CD4-positive, alpha-beta T cell treated with Interleukin-21 for 1 hour (primary cell): Measurements from ENCODE around the gene IL1RAP.
"Not testable (repeated sequence)": the region's sequence is repeated elsewhere in the genome, so short reads cannot be mapped to it uniquely, and the experiment has no call there.

Source experiments
- DNase-seq: peaks from one replicate; pipeline ENCODE4 v3.0.0-alpha.2; 2020

IL1RAP gene, protein sequence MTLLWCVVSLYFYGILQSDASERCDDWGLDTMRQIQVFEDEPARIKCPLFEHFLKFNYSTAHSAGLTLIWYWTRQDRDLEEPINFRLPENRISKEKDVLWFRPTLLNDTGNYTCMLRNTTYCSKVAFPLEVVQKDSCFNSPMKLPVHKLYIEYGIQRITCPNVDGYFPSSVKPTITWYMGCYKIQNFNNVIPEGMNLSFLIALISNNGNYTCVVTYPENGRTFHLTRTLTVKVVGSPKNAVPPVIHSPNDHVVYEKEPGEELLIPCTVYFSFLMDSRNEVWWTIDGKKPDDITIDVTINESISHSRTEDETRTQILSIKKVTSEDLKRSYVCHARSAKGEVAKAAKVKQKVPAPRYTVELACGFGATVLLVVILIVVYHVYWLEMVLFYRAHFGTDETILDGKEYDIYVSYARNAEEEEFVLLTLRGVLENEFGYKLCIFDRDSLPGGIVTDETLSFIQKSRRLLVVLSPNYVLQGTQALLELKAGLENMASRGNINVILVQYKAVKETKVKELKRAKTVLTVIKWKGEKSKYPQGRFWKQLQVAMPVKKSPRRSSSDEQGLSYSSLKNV

GRCh38 chr3:190513409-190514370 is at the start of gene IL1RAP:
Gene IL1RAP, plus strand, starts transcription at chr3:190514085. Its CDS starts 50,205 bp downstream, at chr3:190564290.
- DNase-seq = peak; percentile 87

GRCh38 chr3:190467922-190468321 is 46.0 kb upstream of the IL1RAP start:
- DNase-seq = no peak

- not testable (repeated sequence) for DNase-seq
Observed at GRCh38 chr3:190473261-190473660, 40.6 kb upstream of the IL1RAP start.

- no peak for DNase-seq
Observed at GRCh38 chr3:190481779-190482178, 32.1 kb upstream of the IL1RAP start.

DNA sequence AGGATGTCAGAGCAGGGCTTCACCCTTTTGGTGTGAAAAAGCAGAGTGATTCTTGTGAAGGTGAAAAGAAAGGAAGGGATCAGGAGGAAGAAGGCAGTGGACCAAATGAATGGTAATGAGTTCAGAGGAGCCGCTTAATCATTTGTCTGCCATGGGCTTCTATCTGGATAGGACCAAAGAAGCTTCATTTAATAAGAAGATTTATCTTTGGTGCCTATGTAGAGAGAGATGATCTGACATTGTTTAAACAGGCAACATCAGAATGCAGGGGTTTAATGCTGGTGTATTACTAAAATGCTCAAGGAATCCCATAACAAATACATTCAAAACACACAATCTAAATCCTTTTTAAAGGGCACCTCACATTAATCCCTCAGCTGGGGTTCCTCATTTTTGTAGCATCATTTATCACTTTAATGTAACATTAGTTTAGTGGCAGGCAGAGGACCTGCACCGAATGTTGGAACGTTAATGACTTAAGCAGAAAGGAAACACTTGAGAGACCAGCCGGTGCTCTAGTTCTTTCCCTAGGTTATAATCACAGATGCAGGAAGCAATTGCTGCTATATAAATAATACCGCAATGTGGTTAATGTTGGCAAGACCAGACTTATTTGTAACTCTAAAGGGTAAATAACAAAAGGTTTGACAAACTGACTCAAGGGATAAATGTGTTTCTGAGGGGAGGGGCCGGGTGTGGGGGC is 27.9 kb upstream of the IL1RAP start:
- DNase-seq = no peak

- DNase-seq = no peak
Observed at GRCh38 chr3:190486533-190486864, 27.4 kb upstream of the IL1RAP start.

- DNase-seq = no peak
Observed at GRCh38 chr3:190486908-190487607, 26.8 kb upstream of the IL1RAP start.

DNA sequence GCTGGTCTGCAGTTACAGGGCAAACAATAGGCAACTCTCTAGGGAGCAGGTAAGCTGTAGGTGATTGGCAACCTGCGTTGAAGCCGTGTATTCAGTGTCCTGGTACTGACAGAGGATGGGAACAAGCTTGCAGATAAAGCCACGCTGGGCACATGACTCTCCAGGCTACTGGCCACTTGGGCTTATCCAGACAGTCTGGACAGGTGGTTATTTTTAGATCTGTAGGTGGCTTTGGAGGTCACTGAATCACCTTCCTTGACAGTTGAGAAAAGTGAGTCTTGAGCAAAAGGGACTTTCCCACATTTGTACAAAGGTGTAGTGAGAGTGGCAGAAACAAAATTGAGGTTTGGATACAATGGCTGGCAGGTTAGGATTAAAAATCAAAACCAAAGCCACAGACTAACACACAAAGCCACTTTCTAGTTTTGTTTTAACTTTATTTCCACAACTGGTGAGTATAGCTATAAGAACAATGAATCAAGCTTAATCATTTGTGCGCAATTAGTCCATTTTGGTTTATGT is 22.3 kb upstream of the IL1RAP start:
- DNase-seq = no peak

- no peak for DNase-seq
Observed at GRCh38 chr3:190492129-190492528, 21.8 kb upstream of the IL1RAP start.

DNA sequence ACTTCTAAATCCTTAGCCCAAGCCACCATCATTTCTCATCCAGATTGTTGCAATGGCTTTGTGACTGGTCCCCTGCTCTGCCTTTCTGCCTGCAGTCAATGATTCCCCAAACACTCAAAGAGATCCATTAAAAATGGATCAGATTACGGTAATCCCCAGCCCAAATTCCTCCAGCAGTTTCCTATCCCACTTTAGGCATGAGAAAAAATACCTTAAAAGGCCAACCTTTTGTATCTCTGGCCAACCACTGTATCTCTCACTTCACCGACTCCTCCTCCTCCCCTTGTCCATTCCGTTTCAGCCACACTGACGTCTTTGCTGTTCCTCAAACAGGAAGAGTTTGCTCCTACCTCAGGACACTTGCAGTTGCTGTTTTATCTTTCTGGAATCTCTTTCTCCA is 20.9 kb upstream of the IL1RAP start:
- DNase-seq = no peak

DNA sequence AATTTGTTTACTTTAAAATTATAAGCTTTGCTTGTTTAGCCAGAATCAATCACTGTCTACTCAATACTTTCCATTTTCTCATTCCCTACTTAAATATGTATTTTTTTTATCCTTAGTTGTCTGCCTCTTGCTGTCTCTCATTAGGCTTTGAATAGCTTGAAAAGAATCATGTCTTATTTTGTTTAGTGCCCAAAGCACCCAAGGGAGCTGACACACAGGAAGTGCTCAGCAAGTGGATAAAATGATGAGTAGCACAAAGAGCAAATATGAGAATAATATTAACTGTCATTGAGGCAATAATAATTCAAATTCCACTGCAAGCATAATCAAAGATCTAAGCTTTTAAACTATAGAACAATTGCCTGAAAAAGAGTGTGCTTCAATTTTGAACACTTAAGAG is 19.0 kb upstream of the IL1RAP start:
- no peak for DNase-seq

DNA sequence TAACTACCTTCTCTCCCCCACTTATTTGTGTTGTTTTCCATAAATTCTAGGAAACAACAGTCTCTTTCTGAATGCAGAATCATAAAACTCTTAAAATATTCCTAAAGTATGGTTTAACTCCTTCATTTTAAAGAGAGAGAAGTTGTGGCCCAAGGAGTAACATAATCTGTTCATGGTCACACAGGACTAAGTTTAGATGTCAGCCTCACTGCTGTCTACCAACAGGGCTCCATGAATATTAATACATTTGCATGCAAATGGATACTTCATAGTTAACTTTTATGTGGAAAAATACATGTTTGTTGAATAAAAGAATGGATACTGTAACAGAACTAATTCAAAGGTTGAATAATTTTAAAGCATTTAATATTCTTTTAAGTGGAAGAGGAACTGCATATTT is 18.5 kb upstream of the IL1RAP start:
- no peak for DNase-seq

- no peak for DNase-seq
Observed at GRCh38 chr3:190495796-190496195, 18.1 kb upstream of the IL1RAP start.

DNA sequence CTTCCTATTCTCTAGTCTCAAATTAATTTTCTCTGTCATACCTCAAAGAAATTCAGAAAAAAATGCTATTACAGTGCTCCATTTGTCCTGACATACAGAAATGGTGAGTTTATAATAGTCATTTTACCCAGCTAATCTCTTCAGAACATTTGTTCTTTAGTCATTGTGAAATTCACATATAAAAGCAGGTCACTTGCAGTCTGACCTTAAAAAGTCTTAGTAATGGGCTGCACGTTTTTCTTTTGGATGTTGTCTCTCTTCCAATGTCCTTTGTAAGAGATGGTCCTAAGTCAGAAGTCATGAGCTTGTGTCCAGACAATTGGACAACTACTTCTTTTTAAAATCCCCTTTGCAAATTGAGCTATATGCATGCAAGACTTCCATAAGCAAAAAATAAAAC is 17.0 kb upstream of the IL1RAP start:
- DNase-seq = no peak

GRCh38 chr3:190497811-190498210 is 16.1 kb upstream of the IL1RAP start:
- DNase-seq = no peak

DNA sequence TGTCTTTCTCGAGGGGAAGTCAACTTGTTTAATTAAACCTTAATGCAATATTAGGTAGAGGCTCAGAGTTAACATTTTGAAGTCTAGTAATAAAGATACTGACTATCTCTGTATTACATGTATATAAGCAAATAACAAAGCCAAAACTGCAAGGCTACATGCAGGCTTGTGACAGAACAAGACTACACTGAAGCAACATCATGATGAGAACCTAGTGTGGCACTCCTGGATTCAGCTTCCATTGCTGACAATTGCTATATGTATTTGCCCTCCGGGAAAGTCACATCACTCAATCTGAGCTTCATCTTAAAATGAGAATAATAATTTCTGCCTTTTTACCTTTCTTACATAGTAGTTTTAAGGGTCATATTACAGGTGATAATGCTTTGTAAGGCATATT is 15.6 kb upstream of the IL1RAP start:
- DNase-seq = no peak

- DNase-seq = no peak
Observed at GRCh38 chr3:190499122-190499521, 14.8 kb upstream of the IL1RAP start.

DNA sequence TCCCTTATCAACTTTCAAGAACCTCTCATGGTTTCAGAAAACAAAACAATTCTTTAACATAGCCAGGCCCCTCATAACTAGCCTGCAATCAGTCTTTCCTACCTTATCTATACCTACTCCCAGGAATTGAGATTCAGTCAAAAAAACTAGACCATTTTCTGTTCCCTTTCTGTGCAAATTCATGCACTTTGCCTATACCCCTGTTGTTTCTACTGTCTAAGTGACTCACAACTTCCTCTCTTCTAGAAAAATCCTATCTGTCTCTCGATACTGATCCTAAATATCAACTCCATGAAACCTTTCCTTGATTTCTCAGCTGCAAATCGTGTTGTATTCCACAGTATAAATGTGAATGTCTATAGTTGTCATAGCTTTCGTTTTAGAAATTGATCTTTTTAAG is 10.9 kb upstream of the IL1RAP start:
- no peak for DNase-seq

DNA sequence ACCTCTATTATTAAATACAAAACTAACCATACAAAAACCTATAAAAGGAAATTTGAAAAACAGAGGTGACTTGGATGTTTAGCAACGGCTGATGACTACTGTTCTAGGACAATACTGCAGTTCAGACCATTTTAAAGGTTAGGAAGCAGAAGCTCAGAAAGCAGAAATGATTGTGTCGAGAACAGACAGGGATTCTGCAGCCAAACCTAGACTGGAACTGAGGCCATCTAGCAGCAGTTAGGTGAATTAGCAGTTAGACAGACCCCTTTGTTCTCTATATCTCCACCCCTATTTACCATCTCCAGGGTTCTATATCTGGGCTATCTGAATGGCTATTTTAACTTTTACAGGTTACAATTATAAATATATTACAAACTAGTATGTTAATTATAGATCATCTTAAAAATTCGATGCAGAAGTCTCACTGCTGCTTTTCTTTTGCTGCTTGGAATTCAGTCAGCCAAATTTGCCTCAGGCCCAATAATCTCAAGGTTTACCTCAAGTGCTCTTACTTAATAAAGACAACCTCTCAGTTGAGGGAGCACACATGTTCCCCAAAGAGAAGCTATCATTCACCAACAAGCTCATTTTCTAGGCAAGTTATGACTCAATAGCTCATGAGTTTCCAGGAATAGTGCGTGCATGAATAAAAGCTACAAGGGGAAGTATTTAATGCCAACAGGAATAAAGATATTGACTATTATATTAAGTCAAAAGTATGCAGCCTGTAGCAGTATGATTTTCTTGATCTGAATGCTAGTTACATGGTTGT is 9.3 kb upstream of the IL1RAP start:
- no peak for DNase-seq

DNA sequence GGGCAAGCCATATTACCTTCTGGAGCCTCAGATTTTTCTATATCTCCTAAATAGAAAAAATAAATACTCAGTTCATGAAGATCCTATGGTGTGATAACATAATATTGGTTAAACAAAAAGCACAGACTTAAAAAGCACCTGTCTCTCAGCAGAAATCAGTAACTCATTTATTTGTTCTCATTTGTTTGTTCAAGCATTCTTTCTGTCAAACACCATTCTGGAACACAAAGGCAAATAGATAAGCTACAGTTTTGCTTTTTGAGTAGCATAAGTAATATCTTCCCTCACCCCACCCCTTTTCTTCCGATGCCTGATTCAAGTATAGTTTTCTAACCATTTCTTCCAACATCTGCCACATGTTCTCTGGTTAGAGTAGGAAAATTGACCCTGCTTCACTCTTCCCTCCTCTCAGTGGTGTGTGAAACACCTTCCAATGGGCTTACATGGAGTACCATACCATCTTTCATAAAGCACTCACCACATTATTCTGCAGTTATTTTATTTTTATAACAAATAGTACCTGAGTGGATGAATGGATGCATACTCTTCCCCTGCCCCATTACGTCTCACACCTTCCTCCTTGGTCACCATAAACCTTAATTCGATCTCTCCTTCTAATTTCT is 8.4 kb upstream of the IL1RAP start:
- no peak for DNase-seq

DNA sequence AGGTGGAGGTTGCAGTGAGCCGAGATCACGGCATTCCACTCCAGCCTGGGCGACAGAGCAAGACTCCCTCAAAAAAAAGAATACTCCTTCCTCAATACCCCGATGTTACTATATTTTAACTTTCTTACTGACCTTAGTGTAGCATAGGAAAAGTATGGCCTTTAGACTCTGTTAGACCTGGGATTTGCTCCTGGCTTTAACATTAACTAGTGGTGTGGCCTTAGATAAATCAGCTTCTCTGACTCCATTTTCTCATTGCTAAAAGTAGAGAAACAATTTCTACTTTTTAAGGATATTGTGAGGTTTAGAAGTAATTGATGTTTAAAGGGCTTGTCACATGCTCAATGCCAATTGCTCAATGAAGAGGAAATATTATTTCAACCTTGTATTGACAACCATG is 7.6 kb upstream of the IL1RAP start:
- DNase-seq = no peak
